COLO668 (cell line): ENCODE results near the gene MCTP1.

ENCODE experiments used
- DNase-seq: peaks from one replicate; lab custom pipeline; 2025; ENCODE audit not compliant: unreplicated experiment; lab: John Stamatoyannopoulos, UW

MCTP1 gene

DNA sequence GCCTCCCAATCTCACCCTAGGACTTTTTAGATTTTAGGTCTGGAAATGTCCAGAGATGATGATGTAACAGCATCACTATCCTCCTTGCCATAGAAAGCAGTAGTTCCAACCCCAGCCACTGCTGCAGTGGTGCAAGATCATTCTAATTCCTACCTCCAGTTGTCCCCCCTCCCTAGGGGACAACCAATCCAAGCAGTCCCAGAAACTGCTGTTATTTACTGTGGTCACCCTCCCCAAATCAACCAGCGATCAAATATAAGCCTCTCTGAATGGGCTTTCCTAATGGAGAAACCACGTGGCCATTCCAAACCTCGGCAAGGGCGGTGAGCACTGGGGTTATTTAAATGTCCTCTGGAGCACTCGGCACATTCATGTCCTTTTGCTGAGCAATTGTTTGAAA lies 506.6 kb downstream of the MCTP1 start:
- peak; percentile 40 for DNase-seq

DNA sequence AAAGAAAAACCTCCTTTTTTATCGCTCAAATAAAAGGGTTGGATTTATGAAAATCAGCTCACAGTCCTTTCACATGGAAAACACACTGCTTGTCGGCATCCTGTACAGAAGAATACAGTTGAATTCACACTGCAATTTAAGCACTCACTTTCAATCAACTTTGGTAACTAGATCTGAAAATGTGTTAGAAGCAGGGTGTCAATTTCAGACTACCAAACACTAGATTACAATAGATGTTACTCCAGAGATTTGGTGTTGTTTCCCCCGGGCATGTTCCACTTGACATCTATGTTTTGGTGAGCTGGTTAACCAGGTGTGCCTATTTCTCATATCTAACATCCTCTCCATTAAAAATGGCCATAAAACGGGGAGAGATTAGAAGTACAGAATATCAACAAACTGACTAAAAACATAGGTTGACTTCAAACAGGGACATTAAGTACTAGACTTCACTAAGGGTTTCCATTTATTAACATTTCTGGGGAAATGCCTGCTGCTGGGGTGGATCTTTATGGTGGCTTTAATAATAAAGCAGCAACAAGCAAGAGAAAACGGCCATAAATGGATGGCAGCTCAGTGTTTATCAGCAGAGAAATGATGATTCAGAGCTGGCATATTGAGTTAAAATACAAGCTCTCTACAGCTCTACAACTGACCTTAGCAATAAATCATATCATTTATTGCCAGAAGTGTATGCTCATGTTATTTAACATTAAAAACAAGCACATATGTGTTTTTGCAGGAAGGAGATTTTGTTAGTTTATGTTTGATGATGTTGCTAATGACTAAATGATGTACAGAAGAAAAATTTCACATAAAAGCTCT lies 507.6 kb downstream of the MCTP1 start:
- peak; percentile 43 for DNase-seq

DNA sequence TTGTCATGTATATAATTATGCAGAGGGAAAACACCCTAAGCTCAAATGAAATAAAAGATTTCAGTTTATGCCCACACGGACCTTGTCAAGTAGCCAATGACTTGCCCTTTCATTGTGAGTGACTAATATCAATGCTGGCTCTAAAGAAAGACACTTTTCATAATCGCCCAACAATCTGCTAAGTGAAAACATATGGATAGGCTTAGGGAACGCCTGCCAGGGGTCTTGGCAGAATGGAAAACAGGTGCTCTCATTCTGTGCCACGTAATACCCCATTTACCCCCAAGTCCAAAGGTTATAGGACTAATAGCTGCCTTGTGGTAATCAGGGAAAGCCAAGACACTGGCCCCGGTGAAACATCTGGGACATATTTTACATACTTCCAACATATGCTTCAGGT lies 508.7 kb downstream of the MCTP1 start:
- no peak for DNase-seq

DNA sequence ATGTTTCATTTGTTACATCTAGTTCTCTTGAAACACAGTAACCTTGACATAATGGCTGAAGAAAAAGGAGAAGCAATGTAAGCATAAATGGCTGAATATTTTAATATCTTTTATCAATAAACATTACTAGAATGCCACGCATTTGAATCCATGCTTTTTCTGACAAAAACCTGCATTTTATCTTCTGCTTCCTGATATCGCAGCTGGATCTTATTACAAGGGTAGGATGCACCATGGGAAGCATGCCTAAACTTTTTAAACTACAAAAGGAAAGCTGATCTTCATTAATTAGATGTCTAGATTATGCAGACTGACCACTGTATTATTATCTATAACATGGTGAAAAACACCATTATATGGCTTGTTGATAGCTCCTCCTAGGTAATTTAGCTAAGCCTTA lies 509.8 kb downstream of the MCTP1 start:
- DNase-seq, result no peak

DNA sequence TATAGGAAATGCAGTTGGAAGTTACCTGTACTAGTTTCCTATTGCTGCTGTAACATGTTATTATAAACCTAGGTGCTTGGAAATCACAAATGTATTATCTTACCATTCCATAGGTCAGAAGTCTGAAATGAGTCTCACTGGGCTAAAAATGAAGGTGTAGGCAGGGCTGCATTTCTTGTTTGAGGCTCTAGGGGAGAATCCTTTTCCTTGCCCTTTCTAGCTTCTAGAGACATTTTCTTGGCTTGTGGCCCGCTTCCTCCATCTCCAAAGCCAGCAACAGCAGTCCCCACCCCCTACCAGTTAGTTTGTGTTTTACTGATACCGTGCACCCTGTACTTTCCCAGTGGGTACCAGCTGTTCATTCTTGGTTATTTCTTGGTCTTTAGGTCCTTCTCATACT lies 513.2 kb downstream of the MCTP1 start:
- no peak for DNase-seq

DNA sequence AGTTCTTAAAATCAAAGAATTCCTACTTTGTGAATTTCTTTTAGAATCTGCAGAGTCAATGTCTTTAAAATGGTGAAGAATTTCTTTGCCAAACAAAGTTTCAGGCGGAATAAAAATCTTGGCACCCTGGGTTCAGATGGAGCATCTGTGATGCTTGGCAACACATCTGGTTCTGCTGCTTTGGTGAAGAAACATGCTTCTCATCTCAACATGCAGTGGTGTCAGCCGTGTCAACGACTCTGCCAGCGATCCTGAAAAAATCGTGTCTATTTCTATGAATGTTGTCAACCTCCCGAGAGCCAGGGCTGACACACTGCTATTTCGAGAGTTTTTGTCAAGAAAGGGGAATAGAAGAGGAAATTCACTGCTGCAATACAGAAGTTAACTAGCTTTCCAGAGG lies 514.9 kb downstream of the MCTP1 start:
- DNase-seq, result no peak

DNA sequence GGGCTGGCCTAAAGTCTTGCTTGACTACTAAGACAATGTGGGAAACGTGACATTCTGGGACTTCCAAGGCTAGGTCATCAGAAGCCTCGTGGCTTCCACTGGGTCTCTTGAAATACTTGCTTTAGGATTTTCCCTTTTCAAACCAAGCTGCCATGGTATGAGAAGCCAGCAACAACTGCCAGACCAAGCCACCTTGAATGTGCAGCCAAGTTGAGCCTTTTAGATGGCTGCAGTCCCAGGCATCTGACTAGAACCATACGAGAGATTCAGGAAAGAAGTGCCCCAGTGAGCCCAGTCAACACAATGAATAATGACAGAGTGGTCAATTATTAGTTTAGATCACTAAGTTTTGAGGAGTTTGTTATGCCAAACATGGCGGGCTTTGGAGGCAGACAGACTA lies 523.1 kb downstream of the MCTP1 start:
- no peak for DNase-seq

DNA sequence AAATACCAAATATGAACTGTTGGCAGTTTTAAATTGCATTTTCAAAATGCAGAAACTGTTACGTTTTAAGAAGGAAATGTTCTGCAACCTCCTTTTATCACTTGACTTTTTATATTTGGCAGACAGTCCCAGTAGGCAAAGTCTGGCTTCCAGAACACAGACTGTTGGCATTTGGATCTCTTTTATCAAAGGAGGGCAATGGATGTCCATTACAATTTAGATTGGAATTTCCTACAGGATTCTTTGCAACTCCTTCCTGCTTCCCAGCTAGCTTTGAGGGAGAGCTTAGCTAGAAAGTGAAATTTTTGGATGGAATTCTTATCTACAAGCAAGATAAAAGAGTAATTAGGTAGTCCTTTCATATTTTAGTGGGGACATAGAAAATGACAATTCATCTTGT lies 523.8 kb downstream of the MCTP1 start:
- DNase-seq, result no peak

DNA sequence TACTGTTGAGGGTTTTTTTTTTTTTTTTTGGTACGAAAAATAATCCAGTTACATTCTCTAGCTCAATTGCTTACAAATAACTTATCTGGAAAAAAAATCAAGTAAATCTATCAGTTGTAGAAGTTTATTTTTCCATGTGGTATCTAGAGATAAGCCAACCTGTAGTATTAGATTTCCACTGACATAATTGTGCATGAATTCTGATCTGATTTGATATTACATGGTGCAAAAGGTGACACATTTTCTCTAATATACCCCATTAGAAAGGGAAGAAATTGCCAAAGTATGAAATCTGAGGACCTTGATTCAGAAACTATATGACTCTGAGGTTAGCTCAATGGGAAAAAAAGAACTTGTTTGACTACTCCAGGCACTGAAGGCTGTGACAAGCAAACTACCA lies 524.9 kb downstream of the MCTP1 start:
- DNase-seq, result no peak

DNA sequence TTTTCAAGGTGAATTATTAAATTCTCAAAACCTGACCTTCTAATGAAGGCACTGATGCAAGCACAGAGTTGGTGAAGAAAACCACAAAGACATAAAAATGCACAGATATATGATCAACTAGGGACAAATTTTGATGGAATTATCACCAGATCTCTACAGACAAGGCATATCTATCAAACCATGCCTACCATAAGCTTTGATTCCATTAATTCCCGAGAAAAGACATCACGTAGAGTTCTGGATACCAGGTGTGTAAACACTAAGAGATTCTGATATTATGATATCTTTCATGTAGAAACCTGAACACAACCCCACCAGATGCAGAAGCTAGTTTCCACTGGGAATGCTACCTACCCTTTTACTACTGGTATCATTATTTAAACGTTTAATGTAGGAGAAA lies 525.9 kb downstream of the MCTP1 start:
- no peak for DNase-seq

DNA sequence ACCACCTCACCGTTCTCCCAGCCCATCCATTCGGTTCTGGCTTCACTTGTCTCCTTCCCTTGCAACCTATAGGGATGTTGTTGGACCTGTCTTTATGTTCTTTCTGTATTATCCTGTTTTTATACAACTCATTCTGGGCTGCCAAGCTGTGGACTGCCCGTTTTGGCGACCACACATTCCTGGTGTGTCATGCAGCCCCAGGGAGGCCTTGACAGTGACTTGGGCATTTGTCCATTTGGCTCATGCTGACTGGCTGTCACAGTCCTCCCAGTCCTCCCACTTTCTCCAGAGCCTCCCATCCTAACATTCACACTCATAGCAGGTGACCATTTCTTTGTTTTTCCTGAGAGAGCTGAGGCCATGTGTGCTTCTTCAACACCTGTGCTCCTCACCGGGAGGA lies 530.1 kb downstream of the MCTP1 start:
- no peak for DNase-seq

DNA sequence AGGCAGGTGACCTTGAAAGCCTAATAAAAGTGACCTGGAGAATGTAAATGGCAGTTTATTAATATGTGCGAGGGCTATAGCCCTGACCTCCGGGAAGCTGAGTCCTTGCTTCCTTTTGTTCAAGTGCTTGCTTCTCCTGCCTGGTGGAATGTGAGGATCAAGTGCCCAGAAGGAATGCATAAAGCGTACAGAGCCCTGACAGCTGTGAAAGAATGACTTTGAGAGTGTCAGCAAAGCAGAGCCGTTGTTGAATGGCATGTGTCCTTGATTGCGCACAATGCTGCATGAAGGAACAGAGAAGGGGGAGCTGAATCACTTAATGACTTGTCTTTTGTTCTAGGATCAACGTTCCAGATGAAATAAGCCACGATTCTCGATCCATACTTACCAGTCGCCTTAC lies 533.4 kb downstream of the MCTP1 start:
- DNase-seq, result no peak

DNA sequence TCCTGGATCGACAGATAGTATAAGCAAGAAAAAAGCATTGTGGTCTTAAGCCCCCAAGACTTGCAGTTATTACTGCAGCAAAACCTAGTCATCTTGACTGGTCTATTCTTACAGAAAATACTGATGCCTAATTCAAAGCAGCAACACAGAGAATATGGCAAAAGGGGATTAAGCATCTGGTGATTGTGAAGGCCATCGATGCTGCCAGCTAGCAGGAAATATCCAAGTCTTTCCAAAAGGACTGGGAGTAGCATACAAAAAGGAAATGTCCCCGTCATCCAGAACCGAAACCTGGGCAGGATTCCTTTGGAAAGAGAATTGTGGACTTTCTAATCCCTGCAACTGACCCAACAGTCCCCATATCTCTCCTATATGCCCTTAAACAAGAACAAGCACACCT lies 534.2 kb downstream of the MCTP1 start:
- no peak for DNase-seq

DNA sequence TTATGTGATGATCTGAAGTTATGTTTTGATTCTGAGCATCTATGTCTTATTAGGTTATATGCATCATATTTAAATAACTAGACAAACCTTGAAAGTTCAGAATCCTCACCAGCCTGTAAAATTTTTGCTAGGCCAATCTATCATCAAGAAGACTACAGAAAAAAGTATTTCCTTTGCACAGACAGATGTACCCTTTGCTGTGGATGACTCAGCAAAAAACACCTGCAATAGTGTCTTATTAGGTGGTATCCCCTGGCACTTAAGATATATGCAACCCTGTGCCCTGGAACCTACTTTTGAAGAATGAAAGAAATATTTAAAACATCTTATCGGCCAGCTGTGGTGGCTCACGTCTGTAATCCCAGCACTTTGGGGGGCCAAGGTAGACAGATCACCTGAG lies 535.9 kb downstream of the MCTP1 start:
- no peak for DNase-seq

DNA sequence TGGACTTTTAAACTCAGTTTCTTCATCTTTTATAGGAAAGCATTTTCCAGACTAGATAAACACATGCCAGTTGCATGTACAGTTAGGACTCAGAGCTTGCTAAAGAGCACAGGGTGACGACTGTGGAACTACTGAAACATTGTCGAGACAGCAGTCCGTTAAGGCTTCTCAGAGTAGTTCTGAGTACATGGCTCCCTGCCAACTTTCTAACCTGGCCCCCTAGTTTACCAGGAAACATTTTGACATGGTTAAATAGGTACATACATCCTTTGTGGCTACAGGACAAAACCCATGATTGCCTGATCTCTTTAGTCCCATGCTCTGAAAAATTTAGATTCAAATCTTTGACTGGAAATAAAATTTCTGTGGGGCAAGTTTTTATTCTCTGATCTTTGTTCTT lies 536.7 kb downstream of the MCTP1 start:
- DNase-seq, result no peak

DNA sequence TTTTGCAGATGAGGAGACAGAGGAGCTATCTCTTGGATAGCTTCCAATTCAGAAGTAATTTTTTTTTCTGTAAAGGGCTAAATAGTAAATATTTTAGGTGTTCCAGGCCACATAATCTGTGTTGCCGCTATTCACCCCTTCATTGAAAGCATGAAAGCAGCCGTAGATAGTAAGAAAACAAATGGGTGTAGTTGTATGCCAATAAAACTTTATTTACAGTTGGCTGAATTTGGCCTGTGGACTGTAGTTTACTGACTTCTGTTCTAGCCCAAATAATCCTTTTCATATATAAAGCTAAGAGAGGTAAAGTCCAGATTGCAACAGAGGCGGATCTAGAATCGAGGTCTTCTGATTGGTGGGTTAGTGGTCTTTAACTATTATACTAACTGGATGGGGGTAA lies 537.5 kb downstream of the MCTP1 start:
- DNase-seq, result no peak

DNA sequence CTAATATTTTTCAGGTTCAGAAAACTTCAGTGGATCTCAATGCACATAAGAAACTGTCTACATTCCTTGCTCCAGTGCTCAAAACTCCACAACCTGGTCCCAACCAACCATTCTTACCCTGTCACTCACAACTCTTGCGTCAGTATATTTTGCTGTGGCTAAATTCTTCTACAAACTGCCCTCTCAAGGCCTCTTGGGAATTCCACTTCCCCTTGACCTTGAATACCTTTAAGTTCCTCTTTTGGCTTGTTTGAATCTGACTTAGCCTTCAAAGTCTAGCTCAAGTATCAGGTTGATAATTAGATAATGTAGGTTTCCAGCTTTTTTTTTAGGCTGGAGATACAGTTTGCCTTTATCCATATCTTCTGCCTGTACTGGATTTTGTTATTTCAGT lies 538.2 kb downstream of the MCTP1 start:
- DNase-seq, result no peak

DNA sequence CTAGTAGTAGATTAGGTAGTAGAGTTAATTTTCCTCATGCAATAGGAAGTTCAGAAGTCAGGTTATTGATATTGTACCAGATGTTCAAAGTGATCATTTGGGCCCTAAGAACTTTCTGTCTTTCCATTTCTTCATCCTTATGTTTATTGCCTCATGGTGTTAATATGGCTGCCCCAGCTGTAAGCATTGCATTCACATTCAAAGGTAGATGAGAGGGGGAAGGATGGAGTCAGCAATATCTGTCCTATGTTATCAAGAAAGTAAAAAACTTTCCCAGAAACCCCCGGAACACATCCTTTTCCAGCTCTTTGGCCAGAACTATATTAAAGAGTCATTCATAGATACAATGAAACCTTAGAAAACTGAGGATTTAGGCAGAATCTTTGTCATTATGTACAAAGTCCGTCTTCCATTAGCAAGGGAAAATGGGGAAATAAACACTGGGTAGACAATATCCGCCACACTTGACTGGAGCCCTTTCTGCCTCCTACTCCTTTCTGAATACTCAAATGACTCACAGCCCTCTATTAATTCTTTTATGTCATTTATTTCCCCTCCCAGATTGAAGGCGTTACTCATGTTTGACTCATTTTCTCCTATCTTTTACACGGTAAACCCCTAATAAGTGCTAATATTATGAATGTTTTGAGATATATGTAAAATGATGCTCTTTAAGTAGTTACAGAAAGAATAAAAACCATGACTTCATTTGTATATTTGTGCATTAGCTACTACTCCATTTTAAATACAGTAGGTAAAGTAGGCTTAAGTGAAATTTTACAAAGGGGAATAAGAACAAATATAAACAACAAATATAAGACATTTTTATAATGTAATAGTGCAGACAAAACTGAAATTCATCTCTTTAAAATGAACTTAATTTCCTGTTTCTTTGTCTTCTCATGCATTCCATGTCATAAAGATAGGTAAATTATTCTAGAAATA lies 538.8 kb downstream of the MCTP1 start:
- DNase-seq, result no peak

DNA sequence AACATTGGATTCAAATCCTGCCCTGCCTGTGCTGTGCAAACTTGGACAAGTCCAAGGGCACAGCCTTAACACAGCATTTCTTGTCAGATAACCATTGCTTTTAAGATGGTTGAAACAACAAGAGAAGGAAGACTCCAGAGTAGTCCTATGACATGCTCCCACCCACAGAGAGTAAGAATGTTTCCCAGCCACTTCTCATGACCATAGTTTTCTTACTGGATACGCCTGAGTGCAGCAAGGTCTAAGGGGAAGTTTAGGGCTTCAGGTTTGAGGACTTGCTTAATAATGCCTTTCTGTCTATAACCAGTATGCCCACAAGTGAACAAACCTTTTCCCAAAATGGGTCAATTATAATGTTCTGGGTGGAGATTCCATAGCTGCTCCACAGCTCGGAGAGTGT lies 540.0 kb downstream of the MCTP1 start:
- DNase-seq, result no peak

DNA sequence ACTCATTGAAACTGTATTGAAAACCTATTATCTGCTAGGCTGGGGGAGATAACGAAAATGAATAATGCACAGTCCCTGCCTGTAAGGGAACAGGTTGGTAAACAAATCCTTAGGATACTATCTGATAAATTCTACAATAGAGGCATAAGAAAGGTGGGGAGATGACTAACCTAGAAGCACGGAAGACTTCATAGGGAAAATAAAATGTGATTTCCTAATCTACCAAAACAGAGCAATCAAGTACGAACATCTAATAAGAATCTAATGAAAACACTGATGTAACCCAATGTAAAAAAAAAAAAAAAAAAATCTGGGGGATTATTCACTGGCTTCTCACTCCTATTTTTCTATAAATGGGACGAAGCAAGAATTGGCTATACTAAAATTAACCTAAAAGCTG lies 542.0 kb downstream of the MCTP1 start:
- no peak for DNase-seq

DNA sequence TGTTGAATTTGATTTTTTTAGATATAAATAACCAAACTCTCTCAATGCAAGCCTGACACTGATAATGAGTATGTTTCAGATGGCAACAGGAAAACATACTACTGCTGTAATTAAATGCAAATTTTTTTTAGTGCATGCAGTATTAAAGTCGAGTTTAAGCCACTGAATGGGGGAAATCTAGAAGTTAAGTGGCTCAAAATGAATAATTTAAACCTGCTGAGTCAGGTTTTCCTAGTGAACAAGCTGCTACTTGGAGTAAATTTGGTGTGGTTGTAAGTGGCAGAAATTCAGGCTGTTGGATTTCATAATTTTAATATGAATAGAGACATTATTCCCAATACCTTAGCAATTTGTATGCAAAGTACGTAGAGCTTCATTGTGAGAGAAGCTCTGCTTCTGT lies 544.6 kb downstream of the MCTP1 start:
- DNase-seq, result no peak

DNA sequence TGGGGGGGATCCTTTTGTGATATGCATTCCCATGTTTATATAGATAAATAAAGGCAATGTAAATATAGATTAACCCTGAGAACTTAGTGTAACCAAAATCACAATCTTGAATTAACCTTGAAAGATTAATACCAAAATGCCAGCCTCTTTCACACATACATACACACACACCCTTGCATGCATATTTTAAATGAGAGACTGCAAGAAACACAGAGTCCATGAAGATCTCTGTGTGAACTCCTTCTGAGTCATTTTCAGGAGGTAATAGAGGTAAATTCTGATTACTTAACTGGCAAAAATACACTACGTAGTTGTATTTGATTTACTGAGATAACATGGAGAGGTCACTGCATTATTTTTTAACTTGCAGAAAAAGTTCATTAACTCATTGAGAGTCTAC lies 548.4 kb downstream of the MCTP1 start:
- no peak for DNase-seq
